Activated CD4-positive, CD25-positive, alpha-beta regulatory T cell treated with anti-CD3 and anti-CD28 coated beads, Interleukin-2, amount 50 U/mL, for 24 hours (primary cell): ENCODE measurements around the gene RBM44.
"Not testable (repeated sequence)": the region's sequence is repeated elsewhere in the genome, so short reads cannot be mapped to it uniquely, and the experiment has no call there.

ENCODE experiments used
- ATAC-seq, 2 donors: fragments of 150-1000 bp; cut with Tn5 transposase; one replicate each; pipeline ENCODE4 v1.10.0; 2021; ENCODE audit warnings: mild to moderate bottlenecking in 1 of 2, moderate library complexity in 1 of 2

Gene RBM44

GRCh38 chr2:237859082-237859433, 60.5 kb downstream of the RBM44 start:
- ATAC-seq, result no peak

GRCh38 chr2:237859533-237860272, 61.1 kb downstream of the RBM44 start, which contains the start of gene RAMP1:
RAMP1 (plus strand) TSS chr2:237859623; CDS start chr2:237859676, 53 bp downstream.
- ATAC-seq, result peak in 1 of 2 donors; percentile 24

- ATAC-seq, result no peak
Observed at GRCh38 chr2:237860273-237860935, 61.8 kb downstream of the RBM44 start.

GRCh38 chr2:237861875-237862527, 63.4 kb downstream of the RBM44 start:
- ATAC-seq, result no peak

- no peak for ATAC-seq
Observed at GRCh38 chr2:237862528-237862895, 63.9 kb downstream of the RBM44 start.

- no peak for ATAC-seq
Observed at GRCh38 chr2:237863102-237863511, 64.5 kb downstream of the RBM44 start.

- no peak for ATAC-seq
Observed at GRCh38 chr2:237863689-237864443, 65.3 kb downstream of the RBM44 start.

- no peak for ATAC-seq
Observed at GRCh38 chr2:237864444-237864931, 65.9 kb downstream of the RBM44 start.

- no peak for ATAC-seq
Observed at GRCh38 chr2:237864940-237865622, 66.5 kb downstream of the RBM44 start.

- ATAC-seq, result no peak
Observed at GRCh38 chr2:237865623-237866041, 67.1 kb downstream of the RBM44 start.

- no peak for ATAC-seq
Observed at GRCh38 chr2:237866101-237866621, 67.6 kb downstream of the RBM44 start.

- no peak for ATAC-seq
Observed at GRCh38 chr2:237867465-237867864, 68.9 kb downstream of the RBM44 start.

GRCh38 chr2:237868074-237868473, 69.5 kb downstream of the RBM44 start:
- not testable (repeated sequence) for ATAC-seq

- no peak for ATAC-seq
Observed at GRCh38 chr2:237868631-237869342, 70.2 kb downstream of the RBM44 start.

- ATAC-seq, result no peak
Observed at GRCh38 chr2:237869343-237870102, 70.9 kb downstream of the RBM44 start.

- no peak for ATAC-seq
Observed at GRCh38 chr2:237870126-237870525, 71.5 kb downstream of the RBM44 start.

- ATAC-seq, result no peak
Observed at GRCh38 chr2:237870754-237871651, 72.4 kb downstream of the RBM44 start.

- no peak for ATAC-seq
Observed at GRCh38 chr2:237872178-237872887, 73.8 kb downstream of the RBM44 start.

GRCh38 chr2:237873421-237873831, 74.8 kb downstream of the RBM44 start:
- no peak for ATAC-seq
